ENCODE measurements around the gene HIPK3. TPM values are rescaled to one million over a fixed set of nuclear protein-coding genes. Genes with fewer than 3 reads are reported as not detected.

The HIPK3 gene
- total and polyA plus RNA-seq, 9 of the 15 experiments (the other 6 are each of a cell fraction or from before 2014, with no cell fraction given), result 2.3 to 19.6 (median 7.5) TPM

DNA sequence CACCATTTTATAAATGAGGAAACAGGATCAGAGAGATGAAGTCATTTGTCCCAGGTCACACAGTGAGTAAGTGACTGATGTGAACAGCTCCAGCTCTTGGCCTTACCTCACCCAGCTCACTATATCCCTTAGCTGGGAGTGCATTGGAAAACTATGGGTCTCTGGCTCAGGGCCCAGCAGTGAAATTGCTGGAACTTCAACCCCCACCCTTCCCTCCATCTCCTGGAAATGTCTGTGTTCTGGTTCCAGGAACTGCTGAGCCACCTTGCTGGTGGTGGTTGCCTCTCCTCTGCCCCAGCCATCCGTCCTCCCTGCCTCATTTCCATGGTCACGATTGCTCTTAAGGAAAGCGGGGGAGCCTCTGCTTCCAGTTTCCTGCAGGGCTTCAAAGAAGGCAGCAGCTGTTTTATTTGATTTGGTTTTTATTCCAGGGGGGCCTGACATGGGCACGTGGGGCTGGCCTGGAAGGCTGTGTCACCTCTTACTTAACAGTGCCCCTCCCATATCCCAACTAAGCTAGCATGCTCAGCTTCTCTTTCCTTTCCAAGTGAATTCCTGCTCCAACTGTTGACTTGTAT, 49.7 kb upstream of the HIPK3 start (continued):
- TF ChIP-seq, protein P1, sequence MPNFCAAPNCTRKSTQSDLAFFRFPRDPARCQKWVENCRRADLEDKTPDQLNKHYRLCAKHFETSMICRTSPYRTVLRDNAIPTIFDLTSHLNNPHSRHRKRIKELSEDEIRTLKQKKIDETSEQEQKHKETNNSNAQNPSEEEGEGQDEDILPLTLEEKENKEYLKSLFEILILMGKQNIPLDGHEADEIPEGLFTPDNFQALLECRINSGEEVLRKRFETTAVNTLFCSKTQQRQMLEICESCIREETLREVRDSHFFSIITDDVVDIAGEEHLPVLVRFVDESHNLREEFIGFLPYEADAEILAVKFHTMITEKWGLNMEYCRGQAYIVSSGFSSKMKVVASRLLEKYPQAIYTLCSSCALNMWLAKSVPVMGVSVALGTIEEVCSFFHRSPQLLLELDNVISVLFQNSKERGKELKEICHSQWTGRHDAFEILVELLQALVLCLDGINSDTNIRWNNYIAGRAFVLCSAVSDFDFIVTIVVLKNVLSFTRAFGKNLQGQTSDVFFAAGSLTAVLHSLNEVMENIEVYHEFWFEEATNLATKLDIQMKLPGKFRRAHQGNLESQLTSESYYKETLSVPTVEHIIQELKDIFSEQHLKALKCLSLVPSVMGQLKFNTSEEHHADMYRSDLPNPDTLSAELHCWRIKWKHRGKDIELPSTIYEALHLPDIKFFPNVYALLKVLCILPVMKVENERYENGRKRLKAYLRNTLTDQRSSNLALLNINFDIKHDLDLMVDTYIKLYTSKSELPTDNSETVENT (CRISPR knock-in tag; IDR thresholded peaks at IDR 0.05), result no peak
- no peak for TF ChIP-seq STAT5B (CRISPR knock-in tag; IDR thresholded peaks at IDR 0.05)
- TF ChIP-seq TCF3 (CRISPR knock-in tag; IDR thresholded peaks at IDR 0.05), result no peak
- TF ChIP-seq SRSF1 (IDR thresholded peaks at IDR 0.05; ENCODE audit: low read depth, low read length), result no peak
- TF ChIP-seq ZNF384 (IDR thresholded peaks at IDR 0.05; ENCODE audit: low read depth, low read length), result no peak
- peak; percentile 56; the same call in 1 of the 2 replicates for TF ChIP-seq HDAC2 (IDR thresholded peaks at IDR 0.05)
- TF ChIP-seq HMGN3 (IDR thresholded peaks at IDR 0.05; ENCODE audit: borderline replicate concordance, extremely low read depth, insufficient read length, low read depth, low read length), result no peak
- TF ChIP-seq STAT6 (CRISPR knock-in tag; IDR thresholded peaks at IDR 0.05), result no peak
- no peak for TF ChIP-seq ESRRB (CRISPR knock-in tag; IDR thresholded peaks at IDR 0.05; ENCODE audit: borderline replicate concordance)
- no peak for TF ChIP-seq ETV1 (tag; conservative IDR thresholded peaks at IDR 0.05; ENCODE audit: low read depth)
- no peak for TF ChIP-seq KDM2B (CRISPR knock-in tag; IDR thresholded peaks at IDR 0.05)
- TF ChIP-seq, protein P2, sequence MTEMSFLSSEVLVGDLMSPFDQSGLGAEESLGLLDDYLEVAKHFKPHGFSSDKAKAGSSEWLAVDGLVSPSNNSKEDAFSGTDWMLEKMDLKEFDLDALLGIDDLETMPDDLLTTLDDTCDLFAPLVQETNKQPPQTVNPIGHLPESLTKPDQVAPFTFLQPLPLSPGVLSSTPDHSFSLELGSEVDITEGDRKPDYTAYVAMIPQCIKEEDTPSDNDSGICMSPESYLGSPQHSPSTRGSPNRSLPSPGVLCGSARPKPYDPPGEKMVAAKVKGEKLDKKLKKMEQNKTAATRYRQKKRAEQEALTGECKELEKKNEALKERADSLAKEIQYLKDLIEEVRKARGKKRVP (CRISPR knock-in tag; IDR thresholded peaks at IDR 0.05), result no peak
- no peak for TF ChIP-seq NR4A1 (CRISPR knock-in tag; IDR thresholded peaks at IDR 0.05)
- TF ChIP-seq NR4A1 (tag; IDR thresholded peaks at IDR 0.05), result no peak
- no peak for TF ChIP-seq XRCC4 (IDR thresholded peaks at IDR 0.05; ENCODE audit: extremely low read depth, insufficient read depth, insufficient read length)
- TF ChIP-seq KDM5B (IDR thresholded peaks at IDR 0.05; ENCODE audit: insufficient replicate concordance, low read depth, low read length), result no peak
- TF ChIP-seq ZNF347 (CRISPR knock-in tag; IDR thresholded peaks at IDR 0.05; ENCODE audit: low read depth), result no peak
- TF ChIP-seq EP400 (IDR thresholded peaks at IDR 0.05), result peak; percentile 9; the same call in 1 of the 2 replicates
- TF ChIP-seq ZNF561 (CRISPR knock-in tag; conservative IDR thresholded peaks at IDR 0.05), result no peak
- TF ChIP-seq TAF9B (IDR thresholded peaks at IDR 0.05; ENCODE audit: partially characterized antibody), result no peak
- TF ChIP-seq L3MBTL2 (IDR thresholded peaks at IDR 0.05), result peak; percentile 66; the same call in 1 of the 2 replicates
- TF ChIP-seq CCAR2 (IDR thresholded peaks at IDR 0.05; ENCODE audit: low read depth, low read length), result no peak
- TF ChIP-seq HNRNPK (IDR thresholded peaks at IDR 0.05; ENCODE audit: low read depth, low read length, poor library complexity, severe bottlenecking), result no peak
